Fibroblast of skin of left quadriceps (primary cell): ENCODE results near the gene ARTN.

Experiments
- DNase-seq, 2 experiments: peaks; one replicate each; pipeline ENCODE4 v3.0.0-alpha.2; 2013; ENCODE audit warnings: low read depth in 2 of 2

The ARTN gene, protein sequence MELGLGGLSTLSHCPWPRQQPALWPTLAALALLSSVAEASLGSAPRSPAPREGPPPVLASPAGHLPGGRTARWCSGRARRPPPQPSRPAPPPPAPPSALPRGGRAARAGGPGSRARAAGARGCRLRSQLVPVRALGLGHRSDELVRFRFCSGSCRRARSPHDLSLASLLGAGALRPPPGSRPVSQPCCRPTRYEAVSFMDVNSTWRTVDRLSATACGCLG

DNA sequence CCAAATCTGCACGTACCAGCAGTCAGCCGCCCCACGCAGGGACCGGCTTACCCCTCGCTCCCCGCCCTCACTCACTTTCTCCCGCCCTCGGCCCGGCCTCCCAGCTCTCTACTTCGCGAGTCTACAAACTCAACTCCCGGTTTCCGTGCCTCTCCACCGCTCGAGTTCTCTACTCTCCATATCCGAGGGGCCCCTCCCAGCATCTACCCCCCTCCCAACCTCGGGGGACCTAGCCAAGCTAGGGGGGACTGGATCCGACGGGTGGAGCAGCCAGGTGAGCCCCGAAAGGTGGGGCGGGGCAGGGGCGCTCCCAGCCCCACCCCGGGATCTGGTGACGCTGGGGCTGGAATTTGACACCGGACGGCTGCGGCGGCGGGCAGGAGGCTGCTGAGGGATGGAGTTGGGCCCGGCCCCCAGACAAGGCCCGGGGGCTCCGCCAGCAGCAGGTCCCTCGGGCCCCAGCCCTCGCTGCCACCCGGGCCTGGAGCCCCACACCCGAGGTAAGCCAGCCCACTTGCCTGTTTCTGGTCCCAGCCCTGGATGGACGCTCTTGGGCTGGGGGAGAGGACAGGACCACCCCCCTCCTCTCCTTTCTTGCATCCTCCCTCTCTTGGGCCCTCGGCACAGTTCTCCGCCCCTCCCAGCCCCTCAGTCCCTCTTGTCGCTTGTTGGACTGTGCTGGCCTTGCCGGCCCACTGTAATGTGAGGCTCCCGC lies at the start of gene ARTN:
TSS of gene ARTN (plus strand) at position 416 of the 715 bp plus-strand sequence. CDS start 1,856 bp downstream, outside the sequence.
- no peak for DNase-seq

DNA sequence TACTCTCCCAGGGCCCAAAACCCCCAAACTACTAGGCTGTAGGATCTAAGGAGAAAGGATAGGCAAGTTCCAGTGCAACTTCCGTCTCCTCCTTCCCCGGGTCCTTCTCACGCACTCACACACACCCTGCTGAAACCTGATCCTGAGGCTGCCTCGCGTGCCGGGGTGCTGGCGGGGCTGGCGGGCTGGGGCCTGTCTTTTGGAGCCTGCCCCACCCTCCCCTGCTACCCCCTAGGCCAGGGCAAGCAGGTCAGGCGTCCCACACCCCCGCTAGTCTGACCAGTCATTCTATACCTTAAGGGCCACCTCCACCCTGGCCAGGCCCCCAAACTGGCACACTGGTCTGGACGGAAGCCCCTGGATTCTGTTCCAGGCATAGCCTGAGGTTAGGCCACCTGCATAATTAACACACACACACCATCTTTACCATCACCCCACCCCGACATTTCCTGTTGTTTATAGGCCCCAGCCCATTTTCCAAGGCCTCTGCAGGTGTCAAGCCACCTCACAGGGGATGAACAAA lies 48.3 kb upstream of the ARTN start:
- DNase-seq, result no peak

DNA sequence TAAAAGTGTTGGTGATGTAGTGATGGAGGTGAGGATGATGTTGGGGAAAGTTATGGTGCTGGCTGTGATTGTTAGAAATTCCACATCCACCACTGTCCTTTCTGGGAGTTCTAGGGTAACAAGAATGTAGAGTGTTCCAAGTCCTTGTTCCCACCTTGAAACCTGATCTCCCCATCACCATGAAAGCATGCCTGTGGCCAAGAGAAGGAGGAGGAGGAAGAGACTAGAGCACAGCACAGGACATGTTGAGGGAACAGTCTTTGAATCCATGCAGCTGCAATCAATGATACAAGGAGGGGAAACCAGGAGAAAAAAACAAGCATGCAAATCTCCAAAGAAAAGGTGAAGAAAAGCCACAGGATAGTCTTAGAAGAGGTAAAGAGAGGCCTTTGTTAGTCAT lies 45.9 kb upstream of the ARTN start:
- no peak for DNase-seq

DNA sequence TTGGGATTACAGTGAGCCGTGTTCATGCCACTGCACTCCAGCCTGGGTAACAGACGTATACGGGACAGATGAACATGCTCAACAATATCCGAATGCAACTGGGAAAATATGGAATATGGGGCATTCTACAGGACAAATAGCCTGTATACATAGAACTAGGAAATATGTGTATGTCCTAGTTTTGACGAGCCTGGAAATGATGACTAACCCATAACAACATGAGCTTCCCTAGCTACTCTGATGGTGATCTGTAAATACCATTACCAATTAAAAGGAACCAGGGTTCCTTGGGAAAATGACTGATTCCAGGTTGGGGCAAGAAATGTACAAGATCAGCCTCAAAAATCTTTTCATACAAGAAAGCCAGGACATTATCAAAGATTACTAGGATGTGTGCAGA lies 42.8 kb upstream of the ARTN start:
- no peak for DNase-seq

DNA sequence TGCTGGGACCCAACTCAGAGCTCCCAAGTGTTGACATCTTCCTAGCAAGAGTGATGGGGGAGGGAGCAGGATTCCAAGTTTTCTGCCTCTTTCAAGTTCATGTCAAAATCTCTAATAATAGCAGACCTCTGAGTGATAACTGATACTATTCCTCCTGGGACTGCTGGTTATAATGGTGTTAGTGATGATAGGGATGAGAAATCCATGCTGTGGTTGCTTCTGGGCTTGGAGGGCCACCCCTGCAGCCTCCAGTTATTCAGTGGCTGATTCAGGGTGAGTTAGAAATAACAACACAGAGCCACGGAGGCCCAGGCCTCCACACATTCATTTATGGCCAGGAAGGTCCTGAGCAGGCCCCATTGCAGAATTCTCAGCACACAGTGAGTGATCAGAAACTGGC lies 40.6 kb upstream of the ARTN start:
- DNase-seq, result peak; percentile 25 to 32

DNA sequence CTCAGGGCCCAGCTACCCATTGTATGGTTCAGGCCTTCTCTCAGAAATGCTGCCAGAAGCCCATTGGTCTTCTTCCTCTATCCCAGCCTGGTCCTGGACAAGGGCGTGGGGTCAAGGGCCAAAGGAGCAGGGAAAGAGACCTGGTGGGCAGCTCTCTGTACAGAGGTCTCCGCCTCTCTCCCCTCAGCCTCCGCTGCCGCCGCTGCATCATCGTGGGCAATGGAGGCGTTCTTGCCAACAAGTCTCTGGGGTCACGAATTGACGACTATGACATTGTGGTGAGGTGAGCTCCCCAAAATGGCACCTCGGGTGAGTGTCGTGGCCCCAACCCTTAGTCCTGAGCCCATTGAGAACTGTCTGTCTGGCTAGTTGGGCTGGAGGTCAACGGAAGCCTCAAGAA lies 34.6 kb upstream of the ARTN start:
- no peak for DNase-seq

DNA sequence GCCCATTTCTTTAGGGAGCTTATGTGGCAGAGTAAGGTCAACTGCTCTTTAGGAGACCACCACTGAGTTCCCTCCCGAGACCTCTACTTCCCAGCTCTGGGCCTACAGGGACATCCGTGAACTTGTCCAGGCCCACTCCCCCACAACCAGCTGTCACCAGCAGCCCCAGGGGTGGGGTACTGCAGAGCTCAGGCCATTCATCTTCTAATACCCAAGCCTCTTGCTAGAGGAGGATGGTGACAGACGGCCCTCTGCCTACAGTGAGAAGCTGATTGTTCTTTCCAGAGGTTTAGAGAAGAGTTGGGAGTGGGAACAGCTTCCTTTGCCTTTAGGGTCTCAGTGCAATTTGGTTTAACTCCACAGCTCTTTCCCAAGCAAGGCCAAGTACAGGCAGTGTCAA lies 33.2 kb upstream of the ARTN start:
- no peak for DNase-seq

DNA sequence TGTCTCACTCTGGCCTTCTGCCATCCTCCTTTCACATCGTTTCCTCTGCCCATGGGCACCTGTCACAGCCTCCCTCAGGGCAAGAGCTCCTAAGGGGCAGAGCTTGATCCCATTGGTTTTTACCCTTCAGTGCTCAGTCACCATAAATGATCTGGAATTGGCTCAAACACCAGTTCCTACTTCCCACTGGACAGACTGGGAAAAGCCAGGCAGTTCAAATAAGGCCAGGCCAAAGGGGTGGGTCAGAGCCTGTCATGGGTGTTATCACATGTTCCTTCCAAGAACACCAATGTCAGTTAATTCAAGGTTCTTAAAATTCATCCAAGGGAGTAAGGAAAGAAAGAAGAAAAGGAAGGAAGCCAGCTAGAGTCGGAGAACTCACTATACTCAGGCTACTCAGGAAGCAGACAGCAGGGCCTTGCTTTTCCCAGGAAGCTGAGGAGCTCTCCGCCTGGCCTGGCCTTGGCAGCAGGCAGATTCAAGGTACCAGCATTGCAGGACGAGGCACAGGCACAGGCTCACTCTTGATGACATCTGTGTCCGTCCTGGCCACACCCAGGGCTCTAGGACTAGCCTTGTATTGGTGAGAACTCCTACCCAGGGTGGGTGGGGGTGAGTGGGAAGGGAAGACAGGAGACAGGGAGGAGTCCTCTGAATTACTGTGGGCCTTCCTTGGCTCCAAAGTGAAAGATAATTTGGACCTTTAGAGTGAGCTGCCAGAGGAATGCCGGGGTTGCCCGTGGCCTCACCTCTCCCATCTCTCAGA lies 32.2 kb upstream of the ARTN start:
- no peak for DNase-seq

DNA sequence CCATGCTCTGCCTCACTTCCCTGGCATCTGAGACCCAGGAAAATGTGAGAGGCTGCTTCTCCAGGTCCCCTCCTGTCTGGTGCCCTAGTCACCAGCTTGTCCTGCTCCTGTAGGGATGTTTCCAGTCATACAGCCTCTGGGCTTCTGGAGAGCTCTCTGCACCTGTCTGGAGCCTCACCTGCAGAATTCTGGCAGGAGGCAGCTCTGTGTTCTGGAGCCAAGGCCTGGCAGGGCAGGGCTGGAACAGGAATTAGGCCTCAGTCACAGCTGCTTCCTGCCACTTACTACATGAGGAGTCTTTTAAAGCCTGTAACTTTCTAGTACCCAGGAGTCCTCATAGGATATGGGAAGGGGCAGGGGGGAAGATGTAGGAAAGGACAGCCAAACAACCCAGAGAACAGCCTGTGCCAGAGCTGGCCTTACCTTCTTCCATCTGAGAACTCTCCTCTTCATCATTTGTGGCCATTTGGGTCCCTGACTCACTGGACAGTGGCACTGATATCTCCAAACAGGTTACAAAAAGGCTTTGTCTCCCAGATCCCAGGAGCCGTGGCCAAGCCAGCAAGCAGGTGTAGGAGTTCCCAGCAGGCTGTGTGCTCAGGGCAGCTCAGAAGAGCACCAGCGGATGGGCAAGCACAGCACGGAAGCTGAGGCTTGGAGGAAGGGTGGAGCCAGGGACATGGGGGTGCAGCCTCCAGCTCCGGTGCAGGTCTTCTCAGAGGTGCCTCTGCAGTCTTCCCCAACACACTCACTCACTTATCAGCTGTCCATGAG lies 31.4 kb upstream of the ARTN start:
- no peak for DNase-seq

DNA sequence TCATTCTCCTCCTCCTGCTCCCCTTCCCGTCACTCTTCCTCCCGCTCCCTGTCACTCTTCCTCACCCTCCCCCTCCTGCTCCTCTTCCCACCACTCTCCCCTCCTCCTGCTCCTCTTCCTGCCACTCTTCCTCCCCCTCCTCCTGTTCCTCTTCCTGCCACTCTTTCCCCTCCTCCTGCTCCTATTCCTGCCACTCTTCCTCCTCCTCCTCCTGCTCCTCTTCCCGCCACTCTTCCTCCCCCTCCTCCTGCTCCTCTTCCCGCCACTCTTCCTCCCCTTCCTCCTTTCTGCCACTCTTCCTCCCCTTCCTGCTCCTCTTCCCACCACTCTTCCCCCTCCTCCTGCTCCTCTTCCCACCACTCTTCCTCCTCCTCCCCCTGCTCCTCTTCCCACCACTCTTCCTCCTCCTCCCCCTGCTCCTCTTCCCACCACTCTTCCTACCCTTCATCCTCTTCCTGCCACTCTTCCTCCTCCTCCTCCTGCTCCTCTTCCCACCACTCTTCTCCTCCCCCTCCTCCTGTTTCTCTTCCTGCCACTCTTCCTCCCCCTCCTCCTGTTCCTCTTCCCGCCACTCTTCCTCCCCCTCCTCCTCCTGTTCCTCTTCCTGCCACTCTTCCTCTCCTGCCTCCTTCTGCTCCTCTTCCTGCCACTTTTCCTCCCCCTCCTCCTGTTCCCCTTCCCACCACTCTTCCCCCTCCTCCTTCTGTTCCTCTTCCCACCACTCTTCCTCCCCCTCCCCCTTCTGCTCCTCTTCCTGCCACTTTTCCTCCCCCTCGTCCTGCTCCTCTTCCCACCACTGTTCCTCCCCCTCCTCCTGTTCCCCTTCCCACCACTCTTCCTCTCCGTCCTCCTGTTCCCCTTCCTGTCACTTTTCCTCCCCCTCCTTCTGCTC lies 28.7 kb upstream of the ARTN start:
- no peak for DNase-seq

DNA sequence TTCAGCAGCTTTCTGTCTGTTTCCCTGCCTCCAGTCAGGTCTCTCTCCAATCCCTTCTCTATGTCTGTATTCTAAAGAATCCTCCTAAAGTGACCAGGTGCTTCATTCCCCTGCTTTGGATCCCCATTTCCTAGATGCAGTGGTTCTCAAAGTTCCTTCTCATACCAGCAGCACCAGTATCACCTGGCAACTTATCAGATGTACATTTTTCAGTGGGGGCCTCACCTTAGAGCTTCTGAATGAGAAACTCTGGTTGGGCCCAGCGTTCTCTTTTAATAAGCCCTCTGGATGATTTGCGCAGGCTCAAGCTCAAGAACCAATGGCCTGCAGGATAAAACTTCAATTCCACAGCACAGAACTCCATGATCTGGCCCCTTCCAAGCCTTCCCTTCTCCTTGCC lies 25.4 kb upstream of the ARTN start:
- no peak for DNase-seq

DNA sequence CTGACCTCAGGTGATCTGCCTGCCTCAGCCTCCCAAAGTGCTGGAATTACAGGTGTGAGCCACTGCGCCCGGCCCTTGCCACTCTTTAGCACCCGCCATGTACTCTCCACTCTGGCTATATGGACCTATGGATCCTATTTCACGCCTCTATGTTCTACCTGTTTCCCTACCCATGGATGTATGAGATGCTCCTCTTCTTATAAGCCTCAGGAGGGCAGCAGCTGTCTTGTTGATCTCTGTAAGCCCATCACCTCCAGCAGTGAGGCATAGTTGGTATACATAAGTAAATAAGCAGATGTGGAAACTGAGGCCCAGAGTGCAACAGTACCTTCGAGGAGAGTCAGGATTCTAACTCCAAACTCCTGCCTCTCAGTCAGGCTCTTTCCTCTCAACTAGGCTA lies 24.7 kb upstream of the ARTN start:
- no peak for DNase-seq

DNA sequence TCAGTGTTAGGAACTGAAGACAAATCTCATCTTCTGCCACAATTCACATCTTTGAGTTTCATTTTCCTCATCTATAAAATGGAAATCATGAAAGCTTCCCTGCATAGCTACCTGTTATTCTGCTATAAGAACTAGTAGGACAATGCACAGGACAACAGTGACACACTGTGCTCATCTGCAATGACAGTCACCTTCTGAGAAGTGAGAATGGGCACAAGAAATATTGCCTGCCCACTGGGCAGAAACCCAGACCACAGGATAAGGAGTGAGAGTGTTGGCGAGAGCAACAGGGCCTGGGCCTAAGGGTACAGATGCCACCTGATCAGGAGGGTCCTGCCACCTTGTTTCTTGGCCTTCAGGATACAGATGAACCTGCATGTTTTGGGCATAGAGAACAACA lies 23.3 kb upstream of the ARTN start:
- DNase-seq, result no peak

DNA sequence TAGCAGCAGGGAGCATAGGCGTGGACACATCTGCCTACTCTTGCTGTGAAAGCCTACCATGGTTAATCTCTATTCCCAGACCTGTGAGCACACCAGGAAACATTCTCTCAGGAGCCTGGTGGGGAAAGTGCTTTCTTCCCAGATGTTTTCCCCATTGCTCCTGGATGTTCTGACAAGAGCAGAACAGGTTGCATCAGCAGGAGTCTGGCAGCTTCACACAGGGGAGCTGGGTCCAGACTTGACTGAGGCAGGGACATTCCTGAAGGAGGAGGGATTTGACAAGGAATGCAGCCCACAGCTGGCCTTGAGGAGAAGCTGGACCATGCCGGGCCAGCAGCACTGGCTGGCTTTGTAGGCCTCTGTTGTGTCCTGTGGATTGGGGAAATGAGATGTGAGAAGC lies 21.0 kb upstream of the ARTN start:
- DNase-seq, result peak; percentile 64 to 66

DNA sequence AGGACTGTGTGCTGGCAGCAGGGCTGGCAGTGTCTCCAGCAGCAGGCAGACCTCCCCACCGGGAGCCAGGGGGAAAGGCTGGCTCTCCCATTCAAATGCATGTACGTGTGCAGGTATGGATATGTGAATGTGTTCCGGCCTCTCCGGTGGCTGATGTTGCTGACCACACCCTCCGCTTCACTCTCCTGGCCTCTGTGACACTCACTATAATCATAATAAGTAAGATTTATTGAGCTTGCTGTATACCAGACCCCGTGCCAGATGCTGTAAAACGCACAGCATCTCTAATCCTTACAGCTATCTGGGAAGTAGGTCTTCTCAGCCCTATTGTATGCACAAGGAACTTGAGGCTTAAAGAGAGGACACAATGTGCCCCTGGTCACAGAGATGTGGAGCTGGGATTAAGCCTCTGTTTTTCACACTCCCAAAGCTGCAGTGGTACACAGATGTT lies 20.5 kb upstream of the ARTN start:
- DNase-seq, result no peak

DNA sequence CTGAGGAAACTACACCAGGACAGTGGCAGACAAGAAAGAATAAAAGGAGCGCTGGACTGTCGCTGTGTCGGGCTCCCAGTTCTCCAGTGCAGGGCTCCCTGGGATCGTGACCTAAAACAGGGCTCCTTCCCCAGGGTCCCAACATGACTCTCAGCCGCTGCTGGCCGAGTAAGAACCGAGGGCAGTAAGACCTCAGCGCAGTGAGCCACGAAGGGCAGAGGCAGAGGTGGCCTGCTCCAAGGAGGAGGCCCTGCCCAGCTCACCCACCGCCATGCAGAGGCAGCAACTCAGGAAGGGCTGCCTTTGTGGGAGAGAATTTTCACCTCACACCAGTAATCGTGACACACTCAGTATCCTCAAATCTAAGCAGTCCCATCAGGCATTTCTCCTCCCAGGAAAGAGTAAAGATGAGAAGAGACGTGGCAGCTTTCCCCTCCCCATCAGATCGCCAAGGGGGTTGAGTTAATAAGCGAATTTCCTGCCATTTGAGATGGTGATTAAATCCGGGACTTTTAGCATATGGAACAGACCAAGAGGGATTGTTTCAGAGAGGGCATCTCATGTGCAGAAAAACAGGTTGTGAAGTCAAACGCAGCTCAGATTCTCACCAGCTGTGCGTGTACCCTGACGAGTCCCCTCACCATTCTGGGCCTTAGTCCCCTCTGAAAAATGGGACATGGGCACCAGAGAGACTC lies 19.8 kb upstream of the ARTN start:
- no peak for DNase-seq

DNA sequence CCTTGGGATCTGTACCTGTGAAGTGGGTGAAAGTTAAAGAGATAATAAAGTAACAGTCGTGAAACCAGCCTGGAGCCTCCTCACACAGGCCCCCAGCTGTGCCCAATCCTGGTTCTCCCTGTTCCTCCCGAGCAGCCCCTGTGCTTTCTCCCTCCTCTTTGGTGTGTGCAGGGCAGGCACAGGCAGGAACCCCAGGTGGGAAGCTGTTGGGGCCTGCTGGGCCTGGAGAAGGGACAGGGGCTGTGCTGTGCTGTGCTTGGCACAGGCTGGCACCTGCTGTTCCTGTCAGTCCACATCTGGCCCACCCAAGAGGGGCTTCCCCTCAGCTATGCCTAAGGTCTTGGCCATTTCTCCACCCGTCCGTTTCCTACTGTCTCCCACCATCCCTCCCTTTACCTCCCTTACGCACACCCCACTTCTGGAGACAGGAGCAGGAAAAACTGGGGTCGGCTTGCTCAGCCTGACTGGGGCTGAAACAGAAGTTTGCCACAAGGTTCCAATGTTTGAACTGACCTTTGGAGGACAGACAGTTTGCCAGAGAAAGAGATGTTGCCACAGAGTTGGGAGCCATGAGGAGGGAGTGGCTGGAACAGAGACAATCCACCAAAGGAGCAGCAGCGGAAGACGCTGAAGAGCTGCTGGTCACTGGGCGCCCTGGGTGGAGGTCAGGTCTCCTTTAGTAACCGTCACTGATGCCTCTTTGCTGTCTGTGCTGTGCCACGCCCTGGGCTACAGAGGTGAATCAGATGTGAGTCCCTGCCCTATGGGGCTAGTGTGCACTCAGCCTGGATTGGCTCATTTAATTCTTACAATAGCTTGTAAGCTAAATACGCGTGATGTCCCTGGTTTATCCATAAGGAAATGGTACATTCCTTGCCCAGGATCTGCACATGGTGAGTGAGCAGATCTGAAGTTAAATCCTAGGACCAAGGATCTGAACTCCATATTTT lies 18.8 kb upstream of the ARTN start:
- no peak for DNase-seq

DNA sequence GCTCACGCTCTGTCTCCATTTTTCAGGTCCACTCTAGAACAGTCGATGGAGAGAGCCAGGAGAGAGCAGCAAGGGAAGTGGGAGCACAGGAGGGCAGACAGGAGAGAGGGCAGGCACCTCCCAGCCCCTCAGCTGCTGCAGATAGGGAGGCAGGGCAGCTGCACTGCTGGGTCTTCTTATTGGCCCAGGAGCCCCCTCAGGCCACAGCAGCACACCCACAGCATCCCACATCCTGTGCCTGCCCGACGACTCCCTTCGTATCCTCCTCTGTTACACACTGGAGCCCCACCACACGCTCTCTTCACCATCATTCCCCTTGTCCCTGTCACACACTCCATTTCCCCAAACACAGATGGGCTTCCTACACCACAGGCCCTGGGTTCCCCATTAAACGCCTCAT lies 13.7 kb upstream of the ARTN start:
- no peak for DNase-seq

DNA sequence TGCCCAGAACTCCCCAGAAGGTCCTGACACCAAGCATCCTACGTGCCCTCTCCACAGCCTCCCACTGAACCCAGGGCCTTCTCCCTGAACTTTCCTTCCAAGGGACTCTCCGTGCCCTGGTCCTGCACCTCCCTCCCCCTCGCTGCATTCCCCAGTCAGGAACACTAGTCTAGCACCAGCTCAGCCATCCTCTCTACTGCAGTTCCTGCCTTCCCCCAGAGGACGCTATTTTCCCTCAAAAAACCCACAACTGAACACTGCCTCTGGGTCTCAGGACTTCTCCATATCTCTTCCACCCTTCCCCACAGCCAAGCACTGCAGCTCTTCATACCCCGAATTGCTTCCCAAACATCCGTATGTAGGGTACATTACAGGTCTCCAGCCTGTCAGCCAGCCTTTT lies 12.6 kb upstream of the ARTN start:
- no peak for DNase-seq
